K562 (cell line): Measurements from ENCODE around the gene ABCC5. TPM values are rescaled to one million over a fixed set of nuclear protein-coding genes. Genes with fewer than 3 reads are reported as not detected.
A peak's percentile ranks its signal among the peaks of the same experiment; 100 is the strongest.

ENCODE experiments used
- CCNT2 ChIP-seq: IDR thresholded peaks from 2 replicates; pipeline ENCODE4 v1.6.1; 2011; ENCODE audit warnings: borderline replicate concordance, low read depth, mild to moderate bottlenecking, moderate library complexity, mixed read lengths, low read length; ENCODE audit not compliant: insufficient read length; ENCODE audit errors: extremely low read depth
- DNMT1 ChIP-seq: fragments of 450-650 bp; IDR thresholded peaks from 2 replicates; pipeline ENCODE4 v1.6.1; 2016; ENCODE audit warnings: antibody characterized with exemption, mild to moderate bottlenecking
- ETV5 ChIP-seq: sonication (generic); formaldehyde crosslinking; IDR thresholded peaks from 2 replicates; pipeline ENCODE4 v1.4.0; 2020; ENCODE audit warnings: low read depth, mild to moderate bottlenecking, missing genetic modification reagents
- NCOA4 ChIP-seq: fragments of 450-650 bp; IDR thresholded peaks from 2 replicates; pipeline ENCODE4 v1.6.1; 2018; ENCODE audit warnings: mild to moderate bottlenecking; ENCODE audit not compliant: partially characterized antibody
- NFXL1 ChIP-seq: fragments of 450-650 bp; formaldehyde crosslinking; IDR thresholded peaks from 2 replicates; pipeline ENCODE4 v1.4.0; 2021; ENCODE audit warnings: mild to moderate bottlenecking
- PHF8 ChIP-seq: fragments of 200-600 bp; sonication (generic); IDR thresholded peaks from 2 replicates; pipeline ENCODE4 v1.6.1; 2012; ENCODE audit warnings: mixed run types, mild to moderate bottlenecking, inconsistent platforms, low read length, moderate library complexity, borderline replicate concordance
- PKNOX1 ChIP-seq: fragments of 450-650 bp; IDR thresholded peaks from 2 replicates; pipeline ENCODE4 v1.6.1; 2016
- POLR2A ChIP-seq: fragments of 450-650 bp; conservative IDR thresholded peaks from 2 replicates; pipeline ENCODE4 v1.6.1; 2016
- POLR3A ChIP-seq: IDR thresholded peaks from 2 replicates; pipeline ENCODE4 v1.6.1; 2011; ENCODE audit warnings: borderline replicate concordance, mild to moderate bottlenecking, moderate library complexity; ENCODE audit not compliant: insufficient read length, insufficient read depth; ENCODE audit errors: extremely low read depth
- TEAD2 ChIP-seq: fragments of 450-650 bp; IDR thresholded peaks from 2 replicates; pipeline ENCODE4 v1.6.1; 2016; ENCODE audit warnings: missing genetic modification characterization, control low read depth, missing compliant biosample characterization
- ZBTB34 ChIP-seq: fragments of 250-450 bp; sonication (Bioruptor Pico); IDR thresholded peaks from 2 replicates; pipeline ENCODE4 v1.8.0; 2021; ENCODE audit warnings: mild to moderate bottlenecking, moderate library complexity
- ZKSCAN3 ChIP-seq: fragments of 250-450 bp; sonication (Bioruptor Pico); IDR thresholded peaks from 2 replicates; pipeline ENCODE4 v1.4.0; 2020
- ZMIZ1 ChIP-seq, 2 experiments: fragments of 150-350 bp in 1 of 2; IDR thresholded peaks; 2 replicates each; pipeline ENCODE4 v1.6.1; 2012 to 2016; ENCODE audit warnings: low read depth in 2 of 2, low read length in 2 of 2, mild to moderate bottlenecking in 1 of 2, moderate library complexity in 1 of 2
- ZSCAN29 ChIP-seq: fragments of 450-650 bp; IDR thresholded peaks from 2 replicates; pipeline ENCODE4 v1.6.1; 2017
- polyA plus RNA-seq, 8 experiments: library from polyadenylated mRNA; depleted of rRNA in 4 of 8; stranded (reverse) in 5 of 8; unstranded in 3 of 8; fragments of >200 nt; fragmentation: Nextera tagmentation in 2 of 8; fragmentation: Illumina TruSeq in 1 of 8; extraction: Ambion mirVana in 2 of 8; extraction: Trizol in 1 of 8; gene quantifications; 2 replicates each; pipeline versions ENCODE4 v1.2.1 to v1.2.3, GENCODE V29; 2011 to 2014; ENCODE audit warnings: inconsistent platforms in 1 of 8, missing spikeins in 1 of 8
- total RNA-seq, 7 experiments: library from RNA; depleted of rRNA in 6 of 7; stranded (reverse); fragments of >200 nt in 6 of 7; fragmentation: Illumina TruSeq in 2 of 7; extraction: Trizol in 2 of 7; gene quantifications; 2 replicates each; pipeline versions ENCODE4 v1.2.1 to v1.2.3, GENCODE V29; 2011 to 2021; ENCODE audit warnings: low replicate concordance in 1 of 7

The ABCC5 gene
- total and polyA plus RNA-seq, 9 of the 15 experiments (the other 6 are each of a cell fraction or from before 2014, with no cell fraction given) = 22.0 to 53.0 (median 41.9) TPM

GRCh38 chr3:183884427-183885296 lies 133.0 kb downstream of the ABCC5 start, which contains the start of gene PARL (continued):
- TF ChIP-seq NFXL1 (CRISPR knock-in tag) = no peak
- TF ChIP-seq DNMT1 = no peak
- TF ChIP-seq PKNOX1 = no peak; the same call in 1 of the 2 replicates
- TF ChIP-seq PHF8 = peak; percentile 96; the same call in 1 of the 2 replicates
- TF ChIP-seq ETV5 (CRISPR knock-in tag) = peak; percentile 74
- no peak for TF ChIP-seq TEAD2 (tag)
- no peak for TF ChIP-seq POLR3A
- no peak for TF ChIP-seq ZKSCAN3 (CRISPR knock-in tag)
- no peak for TF ChIP-seq ZBTB34 (CRISPR knock-in tag)
- TF ChIP-seq CCNT2 = peak; percentile 89
- TF ChIP-seq NCOA4 = no peak
- peak; percentile 94 for TF ChIP-seq POLR2A
- TF ChIP-seq ZSCAN29 = no peak
- peak; percentile 27 to 69; a peak in 3 of 4 replicates for TF ChIP-seq ZMIZ1 (IDR thresholded peaks at IDR 0.05; ENCODE audit: low read depth in 2 of 2, low read length in 2 of 2)
